Uterus (tissue), 4 donors: ENCODE measurements around the gene WDR7. TPM values are rescaled to one million over a fixed set of nuclear protein-coding genes. Genes with fewer than 3 reads are reported as not detected.

Experiments
- DNase-seq, 2 donors: peaks; one replicate each; pipeline ENCODE4 v3.0.0-alpha.2; 2019 to 2020
- H3K27ac ChIP-seq, 2 donors: fragments of 200-600 bp; sonication (generic); 1 replicate in 1 of 2; 2 replicates in 1 of 2; pipeline ENCODE4 v1.5.1; 2016 to 2018
- H3K27me3 ChIP-seq, 2 donors: fragments of 200-600 bp; sonication (generic); one replicate each; pipeline ENCODE4 v1.5.1; 2018 to 2019; ENCODE audit warnings: control low read depth in 1 of 2
- H3K36me3 ChIP-seq, 2 donors: fragments of 200-600 bp; sonication (generic); one replicate each; pipeline ENCODE4 v1.5.1; 2019; ENCODE audit warnings: control low read depth in 1 of 2
- H3K4me1 ChIP-seq, 2 donors: fragments of 200-600 bp; sonication (generic); one replicate each; pipeline ENCODE4 v1.5.1; 2018 to 2019; ENCODE audit warnings: control low read depth in 1 of 2
- H3K4me3 ChIP-seq, 2 donors: fragments of 200-600 bp; sonication (generic); 1 replicate in 1 of 2; 2 replicates in 1 of 2; pipeline ENCODE4 v1.5.1; 2018 to 2019; ENCODE audit warnings: mild to moderate bottlenecking in 1 of 2
- H3K9me3 ChIP-seq, 2 donors: fragments of 200-600 bp; sonication (generic); one replicate each; pipeline ENCODE4 v1.5.1; 2019; ENCODE audit warnings: control low read depth in 1 of 2
- CTCF ChIP-seq, 4 experiments: fragments of 200-600 bp in 2 of 4; fragments of 450-650 bp in 2 of 4; sonication (generic) in 2 of 4; IDR thresholded peaks; one replicate each; pipeline ENCODE4 v1.5.1; 2016 to 2019; ENCODE audit warnings: antibody characterized with exemption in 4 of 4, mild to moderate bottlenecking in 2 of 4, moderate library complexity in 1 of 4
- POLR2A ChIP-seq, 2 donors: fragments of 450-650 bp; IDR thresholded peaks; one replicate each; pipeline ENCODE4 v1.6.1; 2016; ENCODE audit warnings: antibody characterized with exemption in 2 of 2, mild to moderate bottlenecking in 1 of 2, moderate library complexity in 1 of 2
- intact Hi-C: fragments of 100-400 bp; cut with DNase I; formaldehyde crosslinking; loops from one replicate; pipeline ENCODE4 v1.15.1; 2023; ENCODE audit warnings: low total_unique reads
- total RNA-seq, 4 donors: library from RNA; depleted of rRNA in 3 of 4; stranded (reverse); fragments of >200 nt in 3 of 4; gene quantifications; one replicate each; pipeline versions ENCODE4 v1.1.0 to v1.2.4, GENCODE V29; 2014 to 2023
- donor health status: DM: yes; HTN: yes; CAD: no.

WDR7 gene
- total RNA-seq, 4 donors from 2014 or later = 19.2 to 66.2 (median 33.8) TPM

- H3K4me1 ChIP-seq = no peaks in the 10 kb centered on the region
- no peak overlapping the region for H3K4me3 ChIP-seq
- H3K27ac ChIP-seq = no peak overlapping the region
- no peak for DNase-seq
- no peaks in the 10 kb centered on the region for H3K27me3 ChIP-seq
- no peaks in the 10 kb centered on the region for H3K9me3 ChIP-seq
- intact Hi-C loops = no loop called here
- no peaks in the 10 kb centered on the region for H3K36me3 ChIP-seq
- no peak for TF ChIP-seq POLR2A (IDR thresholded peaks at IDR 0.05)
- TF ChIP-seq CTCF (IDR thresholded peaks at IDR 0.05) = no peak
Measured at GRCh38 chr18:57077005-57077765, 426.0 kb downstream of the WDR7 start.

- TF ChIP-seq CTCF (IDR thresholded peaks at IDR 0.05) = no peak
- TF ChIP-seq POLR2A (IDR thresholded peaks at IDR 0.05) = no peak
- intact Hi-C loops = no loop called here
- H3K4me3 ChIP-seq = no peak overlapping the region
- no peaks in the 10 kb centered on the region for H3K4me1 ChIP-seq
- H3K27ac ChIP-seq = no peak overlapping the region
- no peaks in the 10 kb centered on the region for H3K36me3 ChIP-seq
- DNase-seq = no peak
- no peaks in the 10 kb centered on the region for H3K9me3 ChIP-seq
- no peaks in the 10 kb centered on the region for H3K27me3 ChIP-seq
Measured at GRCh38 chr18:57077786-57078552, 426.8 kb downstream of the WDR7 start.

- no peak overlapping the region for H3K27ac ChIP-seq
- no peaks in the 10 kb centered on the region for H3K9me3 ChIP-seq
- no peak overlapping the region for H3K4me3 ChIP-seq
- H3K36me3 ChIP-seq = no peaks in the 10 kb centered on the region
- no peak for DNase-seq
- no peak for TF ChIP-seq POLR2A (IDR thresholded peaks at IDR 0.05)
- no peak for TF ChIP-seq CTCF (IDR thresholded peaks at IDR 0.05)
- H3K27me3 ChIP-seq = no peaks in the 10 kb centered on the region
- H3K4me1 ChIP-seq = no peaks in the 10 kb centered on the region
- intact Hi-C loops = no loop called here
Measured at GRCh38 chr18:57078614-57079013, 427.5 kb downstream of the WDR7 start.

GRCh38 chr18:57080479-57080878 is 429.3 kb downstream of the WDR7 start:
- TF ChIP-seq POLR2A (IDR thresholded peaks at IDR 0.05) (no peak), CTCF (IDR thresholded peaks at IDR 0.05) (no peak)
- DNase-seq = no peak
- H3K27me3 ChIP-seq = no peaks in the 10 kb centered on the region

GRCh38 chr18:57081899-57082298 is 430.7 kb downstream of the WDR7 start:
- H3K4me3 ChIP-seq = no peak overlapping the region
- intact Hi-C loops = no loop called here

More at GRCh38 chr18:57080479-57080878, 429.3 kb downstream of the WDR7 start:
- intact Hi-C loops = no loop called here
- Histone ChIP-seq H3K9me3 (no peaks in the 10 kb centered on the region), H3K36me3 (no peaks in the 10 kb centered on the region), H3K4me1 (no peaks in the 10 kb centered on the region), H3K4me3 (no peak overlapping the region), H3K27ac (no peak overlapping the region)

More at GRCh38 chr18:57081899-57082298, 430.7 kb downstream of the WDR7 start:
- no peak for TF ChIP-seq CTCF (IDR thresholded peaks at IDR 0.05)
- TF ChIP-seq POLR2A (IDR thresholded peaks at IDR 0.05) = no peak
- Histone ChIP-seq H3K9me3 (no peaks in the 10 kb centered on the region), H3K27me3 (no peaks in the 10 kb centered on the region), H3K36me3 (no peaks in the 10 kb centered on the region), H3K27ac (no peak overlapping the region), H3K4me1 (no peaks in the 10 kb centered on the region)
- DNase-seq = no peak
